Activated naive CD8-positive, alpha-beta T cell (primary cell): Measurements from ENCODE around the gene CALML3.
"Not testable (repeated sequence)": the region's sequence is repeated elsewhere in the genome, so short reads cannot be mapped to it uniquely, and the experiment has no call there.

Experiments used
- H3K27ac Mint-ChIP-seq: one replicate; pipeline ENCODE4 v1.8.0; 2021; ENCODE audit warnings: mixed read lengths
- H3K27me3 Mint-ChIP-seq: one replicate; pipeline ENCODE4 v1.8.0; 2021; ENCODE audit warnings: mixed read lengths
- H3K36me3 Mint-ChIP-seq: one replicate; pipeline ENCODE4 v1.8.0; 2021; ENCODE audit warnings: mixed read lengths
- H3K4me1 Mint-ChIP-seq: one replicate; pipeline ENCODE4 v1.8.0; 2021; ENCODE audit warnings: low read depth, mixed read lengths
- H3K4me3 Mint-ChIP-seq: one replicate; pipeline ENCODE4 v1.8.0; 2021; ENCODE audit warnings: mild to moderate bottlenecking, mixed read lengths
- H3K9me3 Mint-ChIP-seq: one replicate; pipeline ENCODE4 v1.8.0; 2021; ENCODE audit warnings: low read depth, mixed read lengths

CALML3 gene

GRCh38 chr10:5556576-5556975 lies 31.8 kb downstream of the CALML3 start:
- no peaks in the 10 kb centered on the region for H3K9me3 Mint-ChIP-seq
- no peaks in the 10 kb centered on the region for H3K27me3 Mint-ChIP-seq
- no peak overlapping the region for H3K27ac Mint-ChIP-seq
- peaks cover 21% of the 10 kb centered on the region for H3K4me1 Mint-ChIP-seq
- no peaks in the 10 kb centered on the region for H3K36me3 Mint-ChIP-seq
- H3K4me3 Mint-ChIP-seq, result no peak overlapping the region

- H3K4me1 Mint-ChIP-seq, result peaks cover 15% of the 10 kb centered on the region
- no peaks in the 10 kb centered on the region for H3K9me3 Mint-ChIP-seq
- H3K4me3 Mint-ChIP-seq, result no peak overlapping the region
- H3K27me3 Mint-ChIP-seq, result no peaks in the 10 kb centered on the region
- H3K27ac Mint-ChIP-seq, result no peak overlapping the region
- H3K36me3 Mint-ChIP-seq, result no peaks in the 10 kb centered on the region
Measured at GRCh38 chr10:5557040-5557721, 32.4 kb downstream of the CALML3 start.

GRCh38 chr10:5557799-5558771 lies 33.3 kb downstream of the CALML3 start:
- Mint-ChIP-seq H3K27me3 (no peaks in the 10 kb centered on the region), H3K4me1 (peaks cover 6% of the 10 kb centered on the region), H3K27ac (no peak overlapping the region)

GRCh38 chr10:5559022-5559421 lies 34.3 kb downstream of the CALML3 start:
- not testable (repeated sequence) for H3K36me3 Mint-ChIP-seq, H3K9me3 Mint-ChIP-seq, H3K4me1 Mint-ChIP-seq, H3K4me3 Mint-ChIP-seq, H3K27me3 Mint-ChIP-seq, H3K27ac Mint-ChIP-seq

More at GRCh38 chr10:5557799-5558771, 33.3 kb downstream of the CALML3 start:
- H3K36me3 Mint-ChIP-seq, result no peaks in the 10 kb centered on the region
- no peaks in the 10 kb centered on the region for H3K9me3 Mint-ChIP-seq
- no peak overlapping the region for H3K4me3 Mint-ChIP-seq

- no peaks in the 10 kb centered on the region for H3K27me3 Mint-ChIP-seq
- no peak overlapping the region for H3K27ac Mint-ChIP-seq
- no peak overlapping the region for H3K4me3 Mint-ChIP-seq
- H3K9me3 Mint-ChIP-seq, result no peaks in the 10 kb centered on the region
- H3K36me3 Mint-ChIP-seq, result no peaks in the 10 kb centered on the region
- peaks cover 13% of the 10 kb centered on the region for H3K4me1 Mint-ChIP-seq
Measured at GRCh38 chr10:5559642-5560141, 34.9 kb downstream of the CALML3 start.

- no peaks in the 10 kb centered on the region for H3K27me3 Mint-ChIP-seq
- no peak overlapping the region for H3K4me3 Mint-ChIP-seq
- H3K4me1 Mint-ChIP-seq, result peaks cover 18% of the 10 kb centered on the region
- no peaks in the 10 kb centered on the region for H3K36me3 Mint-ChIP-seq
- no peaks in the 10 kb centered on the region for H3K9me3 Mint-ChIP-seq
- no peak overlapping the region for H3K27ac Mint-ChIP-seq
Measured at GRCh38 chr10:5560142-5560816, 35.5 kb downstream of the CALML3 start.

- Mint-ChIP-seq H3K36me3 (no peaks in the 10 kb centered on the region), H3K4me3 (no peak overlapping the region), H3K27me3 (no peaks in the 10 kb centered on the region), H3K9me3 (no peaks in the 10 kb centered on the region), H3K27ac (no peak overlapping the region), H3K4me1 (peaks cover 22% of the 10 kb centered on the region)
Measured at GRCh38 chr10:5560817-5561703, 36.3 kb downstream of the CALML3 start.

- H3K27ac Mint-ChIP-seq, result no peak overlapping the region
- no peaks in the 10 kb centered on the region for H3K27me3 Mint-ChIP-seq
- no peaks in the 10 kb centered on the region for H3K9me3 Mint-ChIP-seq
- H3K36me3 Mint-ChIP-seq, result no peaks in the 10 kb centered on the region
- no peak overlapping the region for H3K4me3 Mint-ChIP-seq
- H3K4me1 Mint-ChIP-seq, result peaks cover 28% of the 10 kb centered on the region
Measured at GRCh38 chr10:5561704-5562645, 37.2 kb downstream of the CALML3 start.

GRCh38 chr10:5563321-5563961 lies 38.7 kb downstream of the CALML3 start:
- no peaks in the 10 kb centered on the region for H3K36me3 Mint-ChIP-seq
- H3K27me3 Mint-ChIP-seq, result no peaks in the 10 kb centered on the region
- no peak overlapping the region for H3K4me3 Mint-ChIP-seq
- peaks cover 28% of the 10 kb centered on the region for H3K4me1 Mint-ChIP-seq
- H3K27ac Mint-ChIP-seq, result peak overlapping the region; percentile 79
- H3K9me3 Mint-ChIP-seq, result no peaks in the 10 kb centered on the region

GRCh38 chr10:5563991-5564536 lies 39.3 kb downstream of the CALML3 start:
- H3K4me1 Mint-ChIP-seq, result peaks cover 28% of the 10 kb centered on the region
- H3K9me3 Mint-ChIP-seq, result no peaks in the 10 kb centered on the region
- peak overlapping the region; percentile 79 for H3K27ac Mint-ChIP-seq
- no peaks in the 10 kb centered on the region for H3K36me3 Mint-ChIP-seq
- H3K4me3 Mint-ChIP-seq, result peak overlapping the region; percentile 44
- no peaks in the 10 kb centered on the region for H3K27me3 Mint-ChIP-seq

GRCh38 chr10:5564537-5565204 lies 39.9 kb downstream of the CALML3 start:
- Mint-ChIP-seq H3K27me3 (no peaks in the 10 kb centered on the region), H3K4me3 (peak overlapping the region; percentile 44), H3K27ac (peak overlapping the region; percentile 79), H3K9me3 (no peaks in the 10 kb centered on the region), H3K36me3 (no peaks in the 10 kb centered on the region), H3K4me1 (peaks cover 28% of the 10 kb centered on the region)

GRCh38 chr10:5565205-5565545 lies 40.4 kb downstream of the CALML3 start:
- Mint-ChIP-seq H3K27ac (peak overlapping the region; percentile 24), H3K4me3 (peak overlapping the region; percentile 44), H3K36me3 (no peaks in the 10 kb centered on the region), H3K4me1 (peaks cover 26% of the 10 kb centered on the region), H3K9me3 (no peaks in the 10 kb centered on the region), H3K27me3 (no peaks in the 10 kb centered on the region)
